DMS153 treated with DMSO at 0.1 percent for 48 hours (cell line): Measurements from ENCODE around the gene TMEM190.
A peak's percentile ranks its signal among the peaks of the same experiment; 100 is the strongest.
"Not testable (repeated sequence)": the region's sequence is repeated elsewhere in the genome, so short reads cannot be mapped to it uniquely, and the experiment has no call there.

Experiments used
- DNase-seq: peaks from one replicate; lab custom pipeline; 2025; ENCODE audit not compliant: unreplicated experiment; lab: John Stamatoyannopoulos, UW

The TMEM190 gene

DNA sequence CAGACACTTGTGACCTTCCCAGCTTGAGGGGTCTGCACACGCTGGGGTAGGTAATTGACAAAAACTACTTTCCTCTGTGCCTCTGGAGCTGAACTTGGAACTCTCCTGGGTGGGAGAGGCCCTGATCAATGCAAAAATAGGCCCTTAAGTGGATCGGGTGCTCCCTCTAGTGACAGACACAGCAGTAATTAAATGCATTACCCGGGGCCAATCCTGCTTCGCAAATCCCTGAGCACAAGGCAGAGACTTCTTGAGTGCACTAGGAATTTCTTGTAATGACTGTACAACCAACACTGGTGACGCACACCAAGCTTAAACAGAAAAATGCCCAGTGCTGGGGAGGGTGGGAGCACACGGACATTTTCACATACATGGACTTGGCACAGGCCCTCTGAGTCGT, 41.6 kb downstream of the TMEM190 start:
- DNase-seq, result peak; percentile 46

DNA sequence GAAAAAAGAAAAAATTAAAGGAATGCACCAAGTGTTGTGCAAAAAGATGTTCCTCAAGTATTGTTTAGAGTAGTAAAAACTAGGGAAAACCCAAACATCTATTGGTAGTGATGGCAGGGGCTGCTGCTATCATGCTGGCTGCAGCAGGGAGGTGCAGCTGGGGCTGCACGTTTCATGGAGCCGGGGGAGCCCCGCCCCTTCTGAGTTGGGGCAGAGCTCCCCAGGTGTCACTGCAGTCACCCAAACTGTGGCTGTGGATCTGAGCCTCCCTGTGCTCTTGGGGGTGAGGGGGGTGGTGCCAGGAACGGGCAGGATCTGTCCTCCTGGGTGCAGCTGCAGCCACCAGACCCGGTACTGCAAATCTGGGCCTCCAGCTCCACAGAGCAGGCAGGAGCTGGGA, 42.5 kb downstream of the TMEM190 start:
- no peak for DNase-seq

DNA sequence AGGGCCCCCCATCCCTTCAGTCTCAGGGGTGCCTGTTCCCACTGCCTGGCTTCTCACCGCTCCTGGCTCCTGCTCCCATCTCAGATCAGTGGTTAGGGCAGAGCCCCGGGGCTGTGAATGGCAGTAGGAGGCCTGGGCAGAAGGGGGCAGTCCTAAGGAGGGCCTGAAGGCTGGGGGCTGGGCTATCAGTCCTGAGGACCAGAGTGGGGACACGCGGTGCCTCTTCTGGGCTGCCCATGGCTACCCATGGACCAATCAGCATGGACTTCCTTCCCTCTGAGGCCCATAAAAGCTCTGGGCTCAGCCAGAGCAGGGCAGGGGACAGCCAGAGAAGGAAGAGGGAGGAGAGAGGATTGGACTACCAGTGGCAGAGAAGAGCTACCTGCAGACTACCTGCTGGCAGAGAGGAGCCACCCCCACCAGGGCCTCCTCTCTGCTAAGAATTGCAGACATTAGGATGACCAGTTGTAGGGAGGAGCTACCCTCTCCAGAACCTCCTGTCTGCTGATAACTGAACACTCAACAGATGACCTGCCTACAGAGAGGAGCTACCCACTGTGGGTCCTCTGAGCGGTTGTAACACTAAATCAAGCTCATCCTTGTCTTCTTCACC, 43.1 kb downstream of the TMEM190 start:
- DNase-seq, result no peak

DNA sequence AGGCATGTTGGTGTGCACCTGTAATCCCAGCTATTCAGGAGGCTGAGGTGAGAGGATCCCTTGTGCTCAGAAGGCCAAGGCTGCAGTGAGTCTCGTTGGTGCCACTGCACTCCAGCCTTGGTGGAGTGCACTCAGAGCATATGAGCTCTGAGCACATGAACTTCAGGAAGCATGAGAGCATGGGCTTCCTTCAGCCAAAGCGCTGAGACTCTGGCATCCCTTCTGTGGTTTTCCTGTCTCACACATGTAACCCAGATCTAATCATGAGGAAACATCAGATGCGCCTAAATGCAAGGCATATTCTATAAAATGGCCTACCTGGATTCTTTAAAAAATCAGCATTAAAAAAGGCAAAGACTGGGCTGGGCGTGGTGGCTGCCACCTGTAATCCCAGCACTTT, 44.7 kb downstream of the TMEM190 start:
- not testable (repeated sequence) for DNase-seq

DNA sequence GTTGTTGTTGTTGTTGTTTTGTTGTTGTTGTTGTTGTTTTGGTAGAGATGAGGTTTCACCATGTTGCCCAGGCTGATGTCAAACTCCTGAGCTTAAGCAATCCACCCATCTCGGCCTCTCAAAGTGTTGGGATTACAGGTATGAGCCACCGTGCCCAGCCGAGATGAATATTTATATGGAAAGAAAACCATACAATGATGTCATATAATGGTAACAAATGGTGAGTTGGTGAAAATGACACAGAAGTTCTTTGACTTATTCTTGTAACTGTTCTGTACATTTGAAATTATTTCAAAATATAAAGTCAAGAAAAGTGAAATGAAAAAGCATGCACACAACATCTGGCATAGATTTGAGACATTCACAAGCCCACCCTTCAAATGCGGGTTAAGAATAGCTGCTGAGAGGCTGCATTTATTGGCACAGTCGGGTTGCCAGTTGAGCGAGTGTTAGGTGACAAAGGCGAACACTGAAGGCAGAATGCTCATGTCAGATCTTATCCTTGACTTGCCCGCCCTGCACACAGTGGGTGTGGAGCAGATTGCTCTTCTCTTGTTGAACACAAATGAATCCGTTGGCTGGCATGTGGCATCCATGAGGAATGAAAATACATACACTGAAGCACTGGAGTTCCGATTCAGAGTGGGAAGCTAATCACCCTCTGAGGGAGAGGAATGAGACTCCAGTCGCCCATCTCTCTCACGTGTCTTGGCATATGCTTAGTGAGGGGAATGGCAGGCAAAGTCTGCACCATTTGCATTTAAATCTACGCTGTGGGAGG, 46.8 kb downstream of the TMEM190 start:
- no peak for DNase-seq

DNA sequence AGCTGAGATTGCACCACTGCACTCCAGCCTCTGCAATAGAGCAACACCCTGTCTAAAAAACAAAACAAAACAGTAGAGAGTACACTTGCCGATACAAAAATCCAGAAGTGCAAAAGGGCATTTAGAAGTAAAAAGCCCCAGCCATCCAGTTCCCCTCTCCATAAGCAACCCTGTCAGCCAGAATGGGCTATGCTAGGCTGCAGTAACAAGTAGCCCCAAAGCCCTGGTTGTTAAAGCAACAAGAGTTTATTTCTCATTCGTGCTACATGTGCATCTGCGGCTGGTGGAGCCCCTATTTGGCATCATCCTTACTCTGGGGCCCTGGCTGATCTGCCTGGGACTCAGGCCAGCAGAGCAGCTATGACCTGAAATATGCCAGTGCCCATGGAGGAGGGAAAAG, 47.9 kb downstream of the TMEM190 start:
- no peak for DNase-seq

DNA sequence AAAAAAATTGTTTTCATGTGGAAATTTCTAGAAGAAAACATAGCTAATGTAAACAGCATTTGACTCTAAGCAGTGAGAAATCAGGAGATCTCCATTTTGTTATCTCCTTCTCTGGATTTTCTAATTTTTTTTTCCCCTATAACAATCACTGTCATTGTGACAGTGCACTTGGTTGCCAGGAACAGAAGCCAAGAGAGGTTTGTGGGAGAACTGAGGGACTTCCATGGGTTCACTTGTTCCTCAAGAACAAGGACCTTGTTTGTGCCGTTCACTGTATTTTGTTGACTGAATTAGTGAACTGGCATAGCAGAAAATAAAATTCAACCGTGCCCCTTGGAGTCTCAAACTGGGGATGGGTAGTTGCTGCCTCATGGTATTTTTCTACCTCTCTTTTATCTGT, 49.4 kb downstream of the TMEM190 start:
- no peak for DNase-seq
